Epithelial cell of esophagus (primary cell): ENCODE data around the gene TMEM69.

Experiments
- DNase-seq: peaks from one replicate; pipeline ENCODE4 v3.0.0; 2010; ENCODE audit warnings: low read depth
- H3K4me3 ChIP-seq: 2 replicates; pipeline ENCODE4 v1.5.1; 2011; ENCODE audit warnings: mild to moderate bottlenecking, low read length, control low read depth
- TF ChIP-seq, protein P1 (sequence below): IDR thresholded peaks from 2 replicates; pipeline ENCODE4 v1.5.1; 2011; ENCODE audit warnings: low read depth, mild to moderate bottlenecking, low read length, control low read depth, inconsistent platforms; ENCODE audit not compliant: insufficient read depth; ENCODE audit errors: missing control alignments

The TMEM69 gene, protein sequence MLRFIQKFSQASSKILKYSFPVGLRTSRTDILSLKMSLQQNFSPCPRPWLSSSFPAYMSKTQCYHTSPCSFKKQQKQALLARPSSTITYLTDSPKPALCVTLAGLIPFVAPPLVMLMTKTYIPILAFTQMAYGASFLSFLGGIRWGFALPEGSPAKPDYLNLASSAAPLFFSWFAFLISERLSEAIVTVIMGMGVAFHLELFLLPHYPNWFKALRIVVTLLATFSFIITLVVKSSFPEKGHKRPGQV

DNA sequence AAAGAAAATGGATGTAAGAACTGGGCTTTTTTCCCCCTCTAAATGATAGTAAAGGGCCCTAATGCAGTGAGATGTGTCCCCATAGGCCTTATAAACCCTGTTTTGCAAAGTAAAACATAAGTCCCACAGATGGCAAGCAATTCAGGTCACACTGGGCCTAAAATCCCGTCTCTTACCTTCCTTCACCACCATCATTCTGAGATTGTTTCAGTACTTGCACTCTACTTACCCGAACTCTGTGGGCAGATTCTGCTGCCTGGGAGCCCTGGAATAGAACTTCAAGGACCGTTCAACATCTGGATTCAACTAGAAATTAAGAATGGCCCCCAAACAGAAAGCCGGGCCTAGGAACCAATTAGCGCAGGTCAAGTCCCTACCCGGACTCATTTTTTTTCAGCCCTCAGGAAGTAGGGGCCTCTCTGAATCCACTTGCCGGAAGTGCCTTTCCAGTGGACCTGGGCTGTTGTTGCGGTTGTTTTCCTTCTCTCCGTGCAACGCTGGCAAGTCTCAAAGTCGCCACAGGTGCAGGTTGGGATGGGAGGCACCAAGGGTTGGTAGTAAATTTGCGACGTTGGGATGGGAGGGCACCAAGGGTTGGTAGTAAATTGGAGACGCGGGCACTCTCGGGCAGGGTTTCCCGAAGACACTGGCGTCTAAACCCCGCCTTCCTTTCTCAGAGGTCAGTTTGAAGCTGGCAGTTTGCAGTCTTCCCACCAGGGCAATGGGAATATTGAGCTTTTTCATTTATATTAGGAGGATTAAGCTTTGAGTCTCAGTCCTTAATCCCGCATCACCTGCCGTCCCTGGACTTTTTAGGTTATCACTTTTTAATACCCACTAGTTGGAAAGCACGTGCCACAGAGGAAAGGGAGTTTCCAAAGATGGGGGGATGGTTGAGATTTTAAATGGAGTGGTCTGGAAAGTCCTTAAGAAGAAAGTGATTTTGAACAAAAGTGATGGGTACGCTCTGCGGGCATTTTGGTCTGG lies at the start of gene TMEM69:
Gene TMEM69 (plus strand): TSS at position 428 of the 987 bp plus-strand sequence. CDS start 2,888 bp downstream, outside the sequence.
- peak; percentile 90 for DNase-seq
- H3K4me3 ChIP-seq = peak within 1 kb of the TSS; percentile 99
- TF ChIP-seq, protein P1, sequence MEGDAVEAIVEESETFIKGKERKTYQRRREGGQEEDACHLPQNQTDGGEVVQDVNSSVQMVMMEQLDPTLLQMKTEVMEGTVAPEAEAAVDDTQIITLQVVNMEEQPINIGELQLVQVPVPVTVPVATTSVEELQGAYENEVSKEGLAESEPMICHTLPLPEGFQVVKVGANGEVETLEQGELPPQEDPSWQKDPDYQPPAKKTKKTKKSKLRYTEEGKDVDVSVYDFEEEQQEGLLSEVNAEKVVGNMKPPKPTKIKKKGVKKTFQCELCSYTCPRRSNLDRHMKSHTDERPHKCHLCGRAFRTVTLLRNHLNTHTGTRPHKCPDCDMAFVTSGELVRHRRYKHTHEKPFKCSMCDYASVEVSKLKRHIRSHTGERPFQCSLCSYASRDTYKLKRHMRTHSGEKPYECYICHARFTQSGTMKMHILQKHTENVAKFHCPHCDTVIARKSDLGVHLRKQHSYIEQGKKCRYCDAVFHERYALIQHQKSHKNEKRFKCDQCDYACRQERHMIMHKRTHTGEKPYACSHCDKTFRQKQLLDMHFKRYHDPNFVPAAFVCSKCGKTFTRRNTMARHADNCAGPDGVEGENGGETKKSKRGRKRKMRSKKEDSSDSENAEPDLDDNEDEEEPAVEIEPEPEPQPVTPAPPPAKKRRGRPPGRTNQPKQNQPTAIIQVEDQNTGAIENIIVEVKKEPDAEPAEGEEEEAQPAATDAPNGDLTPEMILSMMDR = peak; percentile 34

DNA sequence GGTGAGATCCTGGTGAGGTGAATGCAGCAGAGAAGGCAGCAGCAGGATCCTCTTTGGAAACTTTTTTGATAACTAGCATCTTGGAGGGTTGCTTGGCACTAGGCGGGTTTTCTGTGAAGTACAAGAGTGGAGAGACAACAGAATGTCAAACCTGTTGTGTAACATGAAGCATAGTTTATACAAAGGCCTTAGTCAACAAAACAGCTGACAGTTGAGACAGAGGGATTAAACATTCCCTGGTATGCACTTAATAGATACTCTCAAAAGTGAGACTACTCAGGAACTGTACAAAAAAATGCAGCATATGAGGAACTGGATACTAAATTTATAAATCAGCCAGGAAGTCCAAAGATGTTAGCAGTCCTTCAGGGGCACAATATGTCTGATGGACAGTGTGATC lies 47.7 kb upstream of the TMEM69 start:
- TF ChIP-seq, protein P1 = no peak
- DNase-seq = peak; percentile 21
- H3K4me3 ChIP-seq = no peak overlapping the region

DNA sequence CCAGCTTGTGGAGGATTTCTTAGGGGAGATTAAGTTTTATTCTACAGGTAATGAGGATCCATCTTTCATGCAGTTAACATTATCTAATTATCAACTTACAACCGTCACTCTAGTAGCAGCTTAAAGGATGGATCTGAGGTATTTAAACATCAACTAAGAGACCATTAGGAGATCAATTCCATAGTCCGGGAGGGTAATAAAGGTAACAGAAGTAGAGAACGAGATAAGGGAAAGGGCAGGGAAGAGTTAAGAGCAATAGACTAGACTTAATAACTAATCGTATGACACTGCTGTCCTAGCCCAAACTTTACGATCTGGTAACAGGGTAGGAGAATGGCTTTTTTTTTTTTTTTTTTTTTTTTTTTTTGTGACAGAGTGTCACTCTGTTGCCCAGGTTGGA lies 44.7 kb upstream of the TMEM69 start:
- H3K4me3 ChIP-seq = no peak overlapping the region
- TF ChIP-seq, protein P1 = no peak

DNA sequence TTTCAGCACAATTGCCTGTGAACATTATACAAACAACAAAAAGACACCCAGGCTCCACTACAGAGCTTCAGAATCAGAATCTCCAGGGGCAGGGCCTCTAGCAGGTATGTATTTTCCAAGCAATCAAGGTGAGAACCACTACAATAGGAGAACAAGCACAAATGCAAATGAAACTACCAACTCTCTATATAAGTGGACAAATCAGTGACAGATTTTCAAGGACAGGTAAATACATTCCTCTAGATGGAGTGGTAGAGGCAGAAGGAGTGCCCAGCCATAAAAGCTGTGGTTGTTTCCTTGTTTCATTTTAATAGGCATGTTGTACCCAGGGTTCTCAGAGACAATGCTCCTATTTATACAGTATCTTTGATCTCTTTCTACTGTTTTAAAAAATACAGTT lies 44.0 kb upstream of the TMEM69 start:
- DNase-seq = no peak
- TF ChIP-seq, protein P1 = peak; percentile 33
- no peak overlapping the region for H3K4me3 ChIP-seq

More for the DNA sequence above, 44.7 kb upstream of the TMEM69 start:
- DNase-seq = no peak

DNA sequence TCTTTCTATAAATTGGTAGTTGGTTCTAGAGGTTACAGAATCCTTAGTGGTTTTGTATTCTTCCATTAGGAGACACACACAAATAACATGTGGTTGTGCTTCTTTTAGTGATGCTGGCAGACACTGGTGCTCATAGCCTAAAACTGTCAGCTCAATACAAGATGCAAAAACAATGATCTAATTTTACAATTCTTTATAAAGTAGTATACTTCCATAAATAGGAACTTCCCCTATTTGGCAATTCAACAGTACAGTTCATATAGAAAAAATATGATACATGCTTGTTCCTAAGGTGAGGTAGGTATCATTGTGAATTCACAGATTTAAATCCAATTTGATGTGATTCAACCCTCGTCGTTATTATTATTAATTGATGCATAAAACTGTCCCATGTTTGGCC lies 43.3 kb upstream of the TMEM69 start:
- no peak overlapping the region for H3K4me3 ChIP-seq
- TF ChIP-seq, protein P1 = no peak
- DNase-seq = no peak

DNA sequence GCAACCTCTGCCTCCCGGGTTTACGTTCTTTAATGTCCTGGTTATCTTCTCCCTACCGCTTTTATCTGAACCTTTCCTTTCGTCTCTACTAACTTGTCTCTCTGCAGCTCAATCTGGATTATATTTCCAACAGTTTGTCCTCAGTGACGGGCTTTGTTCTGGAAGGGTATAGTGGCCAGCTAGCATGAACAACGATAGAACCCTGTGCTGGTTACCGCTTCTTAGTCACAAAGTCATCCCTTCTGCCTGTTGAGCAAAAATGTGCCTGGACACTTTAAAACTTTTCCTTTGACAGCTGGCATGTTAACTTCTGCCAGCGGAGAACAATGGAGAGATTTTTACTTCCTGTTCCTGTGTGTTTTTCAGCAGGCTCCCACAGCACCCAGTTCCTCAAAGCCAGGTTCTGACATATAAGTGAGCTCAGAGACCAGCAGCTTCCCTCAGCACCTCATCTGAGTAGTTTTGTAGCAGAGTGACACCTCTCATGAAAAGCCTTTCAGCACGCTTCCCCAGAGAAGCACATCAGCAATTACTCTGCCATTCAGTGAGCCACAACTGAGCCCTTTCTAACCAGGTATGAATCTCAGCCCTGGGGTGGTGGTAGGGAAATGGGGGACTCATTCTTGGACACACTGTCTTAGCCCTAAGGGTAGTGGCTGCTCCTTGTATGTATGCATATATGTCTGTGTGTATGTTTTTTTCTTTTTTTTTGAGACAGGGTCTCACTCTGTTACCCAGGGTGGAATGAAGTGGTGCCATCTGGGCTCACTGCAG lies 40.5 kb upstream of the TMEM69 start:
- TF ChIP-seq, protein P1 = no peak
- H3K4me3 ChIP-seq = no peak overlapping the region
- no peak for DNase-seq
